H1 (cell line): ENCODE measurements around the gene ZMIZ1. TPM values are rescaled to one million over a fixed set of nuclear protein-coding genes. Genes with fewer than 3 reads are reported as not detected.

Experiments
- CBX8 ChIP-seq: fragments of 300-800, 300-1000 bp; sonication (generic); IDR thresholded peaks from 2 replicates; pipeline ENCODE4 v1.7.1; 2016; ENCODE audit warnings: low read depth, low read length, borderline replicate concordance
- FOSL1 ChIP-seq: IDR thresholded peaks from 2 replicates; pipeline ENCODE4 v1.6.1; 2011; ENCODE audit warnings: mild to moderate bottlenecking, low read depth, low read length, moderate library complexity; ENCODE audit not compliant: insufficient read depth
- KDM4A ChIP-seq: IDR thresholded peaks from one replicate; pipeline ENCODE4 v1.7.1; 2012; ENCODE audit warnings: low read depth, mild to moderate bottlenecking, moderate library complexity, low read length, inconsistent platforms; ENCODE audit not compliant: severe bottlenecking
- KDM5A ChIP-seq: fragments of 200-600 bp; IDR thresholded peaks from 2 replicates; pipeline ENCODE4 v1.7.1; 2012; ENCODE audit warnings: mild to moderate bottlenecking, low read length, inconsistent platforms, mixed read lengths
- SP4 ChIP-seq: IDR thresholded peaks from 2 replicates; pipeline ENCODE4 v1.6.1; 2012; ENCODE audit warnings: low read length, inconsistent platforms
- ZNF274 ChIP-seq: IDR thresholded peaks from 2 replicates; pipeline ENCODE4 v1.7.0; 2012; ENCODE audit warnings: low read length, borderline replicate concordance; ENCODE audit errors: extremely low read depth
- polyA plus RNA-seq, 7 experiments: library from polyadenylated mRNA; depleted of rRNA in 3 of 7; stranded (reverse) in 5 of 7; unstranded in 2 of 7; fragments of >200 nt in 5 of 7; fragments of 200-250 nt in 2 of 7; gene quantifications; 1 replicate in 5 of 7; 2 replicates in 1 of 7; 4 replicates in 1 of 7; pipeline versions ENCODE4 v1.2.1 to v1.2.3, GENCODE V29; 2011 to 2013; ENCODE audit warnings: missing spikeins in 2 of 7, mixed read lengths in 2 of 7
- total RNA-seq: library from RNA; stranded (reverse); fragmentation: NEBNext Ultra II Directional; extraction: Animal tissue kit (Norgen Biotek cat#: 25700); gene quantifications from 2 replicates; pipeline ENCODE4 v1.2.1, GENCODE V29; 2021

The ZMIZ1 gene
- total and polyA plus RNA-seq, 2 of the 8 experiments (the other 6 are each of a cell fraction or from before 2014, with no cell fraction given) = 8.1 to 28.0 TPM

GRCh38 chr10:79269969-79270368 lies 201.2 kb downstream of the ZMIZ1 start (continued):
- TF ChIP-seq ZNF274 (no peak), KDM4A (no peak), FOSL1 (no peak), KDM5A (no peak), CBX8 (no peak), SP4 (no peak)
- TF ChIP-seq, all 59 proteins: peak for 0
